Inferior parietal cortex (tissue), 1 donor: ENCODE results near the gene ZNF599.

ENCODE experiments used
- DNase-seq: peaks from one replicate; pipeline ENCODE4 v3.0.0-alpha.2; 2016; ENCODE audit errors: extremely low spot score

ZNF599 gene

DNA sequence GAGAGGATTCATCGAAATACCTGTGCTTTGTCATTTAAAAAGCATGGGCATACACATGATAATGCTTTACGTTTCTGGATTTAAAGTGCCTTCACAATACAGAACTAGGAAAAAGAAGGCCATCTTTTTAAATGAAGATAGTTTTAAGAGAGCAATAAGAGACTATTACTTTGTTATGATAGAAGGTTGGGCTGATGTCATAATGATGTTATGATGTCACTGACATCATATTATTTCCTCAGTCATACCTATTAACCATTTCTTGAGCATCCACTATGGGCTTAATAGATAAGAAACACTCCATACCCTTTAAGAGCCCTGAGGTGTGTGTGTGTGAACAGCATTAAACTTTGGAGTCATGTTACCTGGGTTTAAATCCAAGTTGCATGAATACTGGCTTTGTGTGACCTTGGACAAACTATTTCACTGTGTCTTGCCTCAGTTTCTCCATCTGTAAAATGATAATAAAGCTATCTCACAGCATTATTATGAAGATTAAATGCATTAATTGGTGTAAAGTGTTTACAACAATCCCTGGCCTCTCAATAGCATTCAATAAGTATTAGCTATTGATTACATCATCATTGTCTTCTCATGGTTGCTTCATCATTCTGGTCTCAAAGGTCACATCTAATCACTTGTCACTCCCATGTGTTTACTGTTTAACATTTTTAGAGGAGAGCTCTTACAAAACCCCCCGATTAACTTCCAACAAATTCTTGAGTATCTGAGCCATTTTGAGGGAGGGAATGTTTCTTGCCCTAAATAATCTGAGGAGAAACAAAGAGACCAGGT, 27.9 kb downstream of the ZNF599 start:
- DNase-seq, result no peak

DNA sequence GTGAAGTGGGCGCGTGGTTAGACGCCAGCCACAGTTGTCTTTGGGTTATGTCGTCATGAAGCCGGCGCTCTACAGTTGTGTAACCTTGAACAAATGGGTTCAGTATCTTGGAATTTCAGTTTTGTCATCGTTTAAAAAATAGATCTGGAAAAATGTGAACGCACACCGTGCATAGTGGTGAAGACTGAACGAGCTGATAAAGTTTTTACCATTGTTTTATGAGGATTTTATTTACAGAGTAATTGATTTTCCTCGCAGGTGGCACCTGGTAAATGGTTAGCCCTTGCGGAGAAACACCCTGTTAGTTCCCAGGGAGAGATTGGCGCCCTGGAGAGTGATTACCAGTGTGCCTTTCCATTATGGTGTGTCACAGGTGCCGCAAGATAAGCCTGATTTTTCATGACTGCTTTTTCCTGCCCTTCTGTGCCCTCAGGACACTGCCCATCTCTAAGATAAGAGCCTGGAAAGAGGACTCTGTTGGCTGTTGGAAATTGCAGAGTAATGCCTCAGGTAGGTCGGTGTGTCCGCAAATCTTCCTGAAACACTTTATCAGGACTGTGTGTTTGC, 38.4 kb downstream of the ZNF599 start:
- DNase-seq, result peak; percentile 74

DNA sequence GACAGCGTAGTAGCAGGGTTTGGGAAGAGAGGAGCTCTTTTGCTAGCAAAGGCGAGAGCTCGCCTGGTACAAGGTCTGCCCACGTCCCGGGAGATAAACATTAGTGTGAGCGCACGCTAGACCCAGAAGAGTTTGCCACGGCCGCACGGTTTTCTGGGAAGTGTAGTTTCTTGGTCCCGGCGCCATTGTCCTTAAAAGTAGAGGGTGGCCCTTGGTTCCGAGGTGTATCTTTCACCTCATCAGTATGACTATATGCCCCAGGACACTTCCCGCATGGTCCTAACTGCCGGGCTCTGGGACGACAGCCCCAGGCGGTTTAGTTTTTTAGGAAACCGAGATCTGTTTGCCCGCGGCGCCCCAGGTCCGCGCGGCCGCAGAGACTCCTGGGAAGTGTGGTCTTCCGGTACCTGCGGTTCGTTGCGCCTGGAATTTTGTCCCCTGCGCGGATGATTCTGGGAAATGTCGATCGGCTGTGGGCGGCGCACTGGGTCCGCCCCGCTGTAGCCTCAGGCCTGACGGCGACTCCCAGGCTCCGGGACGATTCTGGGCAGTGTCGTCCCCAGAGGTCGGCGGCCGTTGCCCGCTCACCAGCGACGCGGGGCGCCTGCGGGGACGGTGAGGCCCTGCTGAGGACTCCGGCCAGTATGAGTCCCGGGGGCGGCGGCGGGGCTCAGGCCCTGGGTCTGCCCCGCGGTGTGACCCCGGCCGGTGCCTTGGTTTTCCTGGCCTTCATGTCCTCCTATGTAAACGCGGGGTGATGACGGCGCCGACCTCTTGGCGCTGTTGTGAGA, 39.1 kb downstream of the ZNF599 start, which contains the start of gene ZNF181:
Gene ZNF181 (plus strand): TSS at position 498 of the 791 bp plus-strand sequence. CDS start 795 bp downstream, outside the sequence.
- DNase-seq, result peak; percentile 94

DNA sequence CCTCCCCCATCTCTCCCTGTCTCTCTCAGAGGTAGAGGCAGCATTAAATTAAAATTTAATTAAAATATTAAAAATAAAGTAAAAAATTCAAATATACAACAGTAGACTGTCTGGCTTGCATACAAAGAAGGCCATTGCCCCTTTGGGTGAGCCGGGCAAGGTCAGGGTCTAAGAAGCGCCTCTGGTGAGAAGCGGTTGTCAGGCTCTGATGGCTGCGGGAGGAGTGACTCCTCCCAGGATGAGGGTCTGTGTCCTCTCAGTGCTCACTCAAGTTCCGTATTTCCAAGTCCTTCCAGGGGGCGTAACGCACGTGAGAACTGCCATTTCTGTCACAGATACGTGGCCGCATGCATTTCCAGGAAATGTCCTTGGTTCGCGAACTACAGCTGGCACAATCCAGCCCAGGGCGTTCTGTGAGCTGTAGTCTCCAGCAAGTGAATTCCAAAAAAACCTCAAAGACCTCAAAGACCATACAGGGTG, 39.7 kb downstream of the ZNF599 start:
- DNase-seq, result no peak

- no peak for DNase-seq
These were observed 40.3 kb downstream of the ZNF599 start for GRCh38 chr19:34732612-34733211.

- DNase-seq, result no peak
These were observed 41.1 kb downstream of the ZNF599 start for GRCh38 chr19:34731964-34732363.

- DNase-seq, result no peak
These were observed 41.8 kb downstream of the ZNF599 start for GRCh38 chr19:34731019-34731829.

DNA sequence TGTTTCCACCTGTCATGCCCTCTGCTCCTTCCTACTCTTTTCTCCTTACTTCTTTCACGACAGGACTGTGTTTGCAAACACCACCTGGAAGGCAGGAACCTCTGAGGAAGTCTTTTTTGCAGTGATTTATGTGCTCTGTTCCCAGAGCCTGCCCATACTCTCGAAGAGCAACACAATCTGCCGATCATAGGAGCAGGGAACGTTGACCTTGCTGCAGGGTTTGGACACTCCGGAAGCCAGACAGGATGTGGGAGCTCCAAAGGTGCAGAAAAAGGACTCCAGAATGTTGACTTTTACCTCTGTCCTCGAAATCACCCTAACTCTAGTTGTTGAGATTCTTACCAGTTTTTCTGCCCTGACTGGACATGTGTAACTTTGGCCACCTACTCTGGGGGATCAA, 47.6 kb downstream of the ZNF599 start:
- no peak for DNase-seq

- DNase-seq, result no peak
These were observed 50.7 kb downstream of the ZNF599 start for GRCh38 chr19:34722353-34722752.

DNA sequence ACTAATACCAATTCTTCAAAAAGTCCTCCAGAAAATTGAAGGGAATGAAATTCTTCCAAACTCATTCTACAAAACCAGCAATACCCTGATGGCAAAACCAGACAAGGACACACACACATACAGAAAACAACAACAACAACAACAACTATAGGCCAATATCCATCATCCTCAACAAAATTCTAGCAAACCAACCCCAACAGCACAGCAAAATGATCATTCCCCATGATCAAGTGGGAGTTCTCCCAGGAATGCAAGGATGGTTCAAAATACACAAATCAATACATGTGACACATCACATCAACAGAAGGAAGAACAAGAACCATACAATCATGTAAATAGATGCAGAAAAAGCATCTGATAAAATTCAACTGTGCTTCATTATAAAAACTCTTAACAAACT, 57.7 kb downstream of the ZNF599 start:
- DNase-seq, result no peak

- DNase-seq, result no peak
These were observed 59.8 kb downstream of the ZNF599 start for GRCh38 chr19:34713262-34713637.

GRCh38 chr19:34712395-34713261, 60.4 kb downstream of the ZNF599 start:
- DNase-seq, result peak; percentile 89

GRCh38 chr19:34711890-34712289, 61.1 kb downstream of the ZNF599 start:
- no peak for DNase-seq
